ENCODE measurements around the gene VAC14.

The VAC14 gene

DNA sequence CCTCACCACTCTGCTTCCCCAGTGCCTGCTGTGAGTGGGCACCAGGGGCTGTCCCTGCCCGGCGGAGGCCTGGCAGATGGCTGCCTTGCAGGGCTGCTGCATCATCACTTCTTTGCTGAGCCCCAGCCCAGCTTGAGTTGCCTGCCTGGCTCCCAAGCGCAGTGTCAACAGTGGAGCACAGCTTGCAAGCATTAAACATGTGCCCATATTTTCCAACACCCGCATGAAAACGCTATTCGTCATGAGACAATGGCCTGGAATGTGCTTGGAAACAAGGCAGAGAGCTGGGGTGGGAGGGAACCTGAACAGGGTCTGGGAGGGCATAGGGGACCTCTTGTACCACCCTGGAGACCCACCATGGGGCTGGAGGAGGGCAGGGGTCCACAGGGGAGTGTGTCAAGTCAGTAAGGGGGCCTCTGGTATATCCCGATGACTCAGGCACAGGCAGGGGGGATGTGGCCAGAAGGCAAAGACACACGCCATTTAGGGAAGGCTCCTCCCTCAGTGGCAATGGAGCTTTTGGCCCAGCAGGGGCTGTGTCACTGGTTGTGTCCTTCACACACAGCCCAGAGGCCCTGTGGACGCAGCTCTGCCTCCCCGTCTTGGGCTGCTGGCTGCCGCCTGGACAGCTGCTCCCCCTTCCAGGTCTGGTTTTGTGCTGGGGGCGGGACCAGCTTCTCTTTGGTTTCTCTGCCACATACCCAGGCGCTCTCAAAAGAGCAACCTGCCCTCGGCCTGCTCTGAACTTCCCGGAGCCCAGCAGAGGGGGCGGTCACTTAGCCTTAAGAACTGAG, 97.7 kb downstream of the VAC14 start:
- DNase-seq, result no peak

DNA sequence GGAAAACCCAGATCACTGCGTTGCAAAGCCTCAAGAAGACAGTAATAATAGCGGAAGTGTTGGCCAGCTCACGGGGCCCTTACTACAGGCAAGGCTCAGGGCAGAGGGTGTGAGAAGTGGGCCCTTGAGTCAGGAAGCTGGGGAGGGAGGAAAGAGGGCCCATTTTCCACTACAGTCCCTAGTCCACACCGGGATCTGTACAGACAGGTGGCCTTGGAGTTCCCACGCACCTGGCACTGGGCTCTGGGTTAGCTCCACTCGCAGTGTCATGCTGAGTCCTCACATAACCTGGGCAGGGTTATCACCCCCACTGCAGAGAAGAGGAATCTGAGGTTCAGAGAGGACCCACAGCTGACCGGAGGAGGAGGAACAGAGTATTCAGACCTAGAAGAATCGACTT, 98.3 kb downstream of the VAC14 start:
- no peak for DNase-seq

DNA sequence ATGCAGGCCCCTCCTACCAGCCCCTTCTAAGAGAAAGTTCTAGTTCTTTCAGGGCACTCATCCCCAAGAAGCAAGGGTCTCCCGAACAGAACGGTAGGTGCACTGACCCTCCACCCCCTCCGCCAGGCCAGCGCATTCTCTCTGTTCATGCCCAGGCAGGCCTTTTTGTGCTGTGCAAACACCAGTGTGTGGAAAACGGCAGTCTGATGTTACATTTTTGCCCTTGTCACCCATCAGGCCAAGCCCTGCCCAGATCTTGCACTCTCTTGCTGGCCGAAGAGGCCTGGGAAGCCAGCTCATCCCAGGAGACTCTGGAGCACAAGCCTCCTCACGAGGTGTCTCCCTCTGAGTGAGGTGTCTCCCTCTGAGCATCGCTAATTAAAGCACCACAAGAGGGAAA, 99.0 kb downstream of the VAC14 start:
- no peak for DNase-seq

DNA sequence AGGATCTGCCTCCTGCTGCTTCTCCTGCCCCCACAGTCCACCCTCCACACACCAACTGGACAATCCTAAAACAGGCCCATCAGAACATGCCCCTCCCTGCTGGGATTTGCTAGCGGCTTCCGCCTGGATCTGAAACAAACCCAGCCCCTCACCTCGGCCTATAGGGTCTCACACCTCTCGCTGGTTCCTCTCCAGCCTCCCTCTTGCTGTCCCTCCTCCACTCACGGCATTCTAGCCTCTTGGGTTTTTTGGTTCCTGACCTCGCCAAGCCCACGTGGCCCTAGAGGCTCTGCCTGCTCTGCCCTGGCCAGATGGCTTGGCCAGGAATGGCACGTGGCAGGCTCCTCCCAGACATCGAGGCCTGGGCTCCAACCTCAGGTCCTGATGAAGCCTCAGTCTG, 99.4 kb downstream of the VAC14 start:
- DNase-seq, result no peak

DNA sequence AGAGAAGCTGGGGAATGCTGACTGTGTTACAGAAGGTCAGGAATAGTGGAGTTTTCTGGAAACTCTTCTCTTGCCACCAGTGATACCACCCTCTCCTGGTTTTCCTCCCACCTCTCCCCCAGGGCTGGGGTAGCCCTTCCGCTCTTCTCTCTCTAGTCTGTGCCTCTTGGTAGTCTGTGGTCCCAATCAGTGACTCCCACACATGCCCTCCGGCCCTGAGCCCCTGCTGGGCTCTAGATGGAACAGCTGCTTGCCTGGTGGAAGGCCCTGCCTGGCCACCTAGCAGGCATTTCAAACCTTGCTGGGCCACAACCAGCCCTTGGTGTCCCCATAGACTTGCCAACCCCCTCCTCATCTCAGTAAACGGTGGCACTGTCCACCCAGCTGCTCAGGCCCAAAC, 99.9 kb downstream of the VAC14 start:
- DNase-seq, result no peak

DNA sequence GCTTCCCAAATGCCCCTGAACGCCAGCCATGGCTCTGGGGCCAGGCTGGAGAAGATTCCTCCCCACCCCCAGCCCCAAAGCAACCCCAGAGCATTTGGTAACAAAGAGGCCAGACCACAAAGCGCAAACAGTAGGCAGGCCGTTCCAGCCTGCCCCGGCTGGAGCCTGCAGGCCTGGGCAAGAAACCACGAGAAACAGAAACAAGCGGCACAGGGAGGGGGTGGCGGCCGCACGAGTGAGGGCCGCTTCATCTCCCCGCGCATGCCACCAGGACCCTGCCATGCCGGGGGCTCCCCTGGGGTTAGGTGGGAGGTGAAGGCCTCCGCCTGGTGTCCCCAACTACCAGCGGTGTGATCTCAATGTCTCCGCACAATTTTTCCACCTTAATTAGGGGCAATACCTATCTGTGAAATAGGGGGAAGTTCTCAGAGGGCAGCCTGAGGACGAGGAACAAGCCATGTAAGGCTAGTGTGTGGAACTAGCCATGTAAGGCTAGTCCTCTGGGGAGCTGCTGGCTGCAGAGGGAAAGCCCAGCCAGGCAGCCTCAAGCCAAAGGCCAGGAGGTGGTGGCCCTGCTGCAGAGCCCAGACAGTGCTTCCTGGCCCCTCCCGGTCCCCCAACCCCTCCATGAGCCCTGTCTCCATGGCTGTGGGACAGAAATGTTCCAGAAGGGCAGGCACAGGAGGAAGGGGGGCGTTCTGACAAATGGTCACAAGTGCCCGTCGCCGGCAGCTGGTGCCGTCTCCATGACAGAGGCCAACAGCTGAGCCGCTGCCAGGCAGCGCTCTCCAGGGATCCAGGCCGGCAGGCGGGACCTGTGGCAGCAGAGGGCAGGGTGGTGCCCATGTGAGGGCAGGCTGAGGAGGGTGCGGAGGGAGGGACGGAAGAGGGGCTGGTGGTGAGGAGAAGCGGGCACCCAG, 100.6 kb downstream of the VAC14 start:
- no peak for DNase-seq

DNA sequence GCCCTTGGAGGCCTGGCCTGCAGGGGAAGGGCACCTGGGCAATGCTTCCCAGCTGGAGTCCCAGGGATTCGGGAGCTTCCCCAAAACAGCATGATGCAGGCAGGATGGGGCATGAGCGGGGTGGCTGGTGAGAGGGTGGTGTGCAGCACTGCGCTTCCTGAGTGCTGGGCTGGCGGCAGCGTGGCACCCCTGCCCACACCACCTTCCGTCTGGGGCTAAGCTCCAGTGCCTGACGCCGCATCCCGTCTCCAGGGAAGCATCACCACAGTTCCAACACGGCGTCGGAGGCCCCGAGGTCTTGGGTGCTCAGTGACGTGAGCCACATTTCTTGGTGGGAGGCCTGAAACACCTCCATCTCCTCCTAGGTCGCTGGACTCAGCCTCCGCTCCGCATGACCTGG, 101.3 kb downstream of the VAC14 start:
- DNase-seq, result no peak

DNA sequence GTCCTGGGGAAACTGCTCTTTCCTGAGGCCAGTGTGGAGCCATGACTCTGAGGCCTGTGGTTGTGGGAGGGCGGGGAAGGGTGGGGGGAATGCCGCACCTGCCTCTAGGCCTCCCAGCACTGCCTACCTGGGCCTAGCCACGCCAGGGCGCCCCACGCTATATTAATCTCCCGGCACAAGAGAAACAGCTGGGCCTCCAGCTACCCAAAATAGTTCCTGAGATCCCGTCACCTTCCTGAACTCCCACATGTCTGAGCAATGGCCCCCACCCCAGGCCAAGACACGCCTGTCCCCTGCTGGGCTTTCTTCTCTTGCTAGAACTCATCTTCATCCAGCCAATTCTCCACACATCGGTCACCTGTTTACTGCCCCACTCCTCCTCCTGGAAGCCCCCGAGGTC, 102.1 kb downstream of the VAC14 start:
- no peak for DNase-seq

DNA sequence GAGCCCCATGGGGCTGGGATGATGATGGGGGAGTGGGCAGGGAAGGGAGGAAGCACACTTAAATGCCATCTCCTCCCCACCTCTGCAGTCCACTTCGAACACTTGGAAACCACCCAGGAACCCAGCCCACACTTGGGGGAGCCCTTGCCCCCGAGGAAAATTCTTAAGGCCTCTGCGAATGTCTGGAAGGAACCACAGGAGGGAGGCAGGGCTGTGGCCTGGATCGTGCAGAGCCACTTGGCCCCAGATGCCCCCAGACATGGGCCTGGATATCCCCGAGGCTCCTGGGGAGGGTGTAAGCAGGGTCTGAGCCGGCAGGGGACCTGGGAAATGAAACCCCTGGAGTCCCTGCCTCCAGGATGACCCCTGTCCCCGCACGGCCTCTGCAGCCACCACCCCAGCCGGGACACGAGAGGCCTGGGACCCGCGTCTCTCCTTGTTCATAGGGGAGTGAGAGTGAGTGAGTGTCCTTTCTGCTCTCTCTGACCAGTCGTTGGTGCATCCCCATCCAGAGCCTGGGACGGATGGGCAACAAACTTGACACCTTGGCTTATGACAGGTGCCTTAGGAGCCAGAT, 103.3 kb downstream of the VAC14 start:
- DNase-seq, result no peak

DNA sequence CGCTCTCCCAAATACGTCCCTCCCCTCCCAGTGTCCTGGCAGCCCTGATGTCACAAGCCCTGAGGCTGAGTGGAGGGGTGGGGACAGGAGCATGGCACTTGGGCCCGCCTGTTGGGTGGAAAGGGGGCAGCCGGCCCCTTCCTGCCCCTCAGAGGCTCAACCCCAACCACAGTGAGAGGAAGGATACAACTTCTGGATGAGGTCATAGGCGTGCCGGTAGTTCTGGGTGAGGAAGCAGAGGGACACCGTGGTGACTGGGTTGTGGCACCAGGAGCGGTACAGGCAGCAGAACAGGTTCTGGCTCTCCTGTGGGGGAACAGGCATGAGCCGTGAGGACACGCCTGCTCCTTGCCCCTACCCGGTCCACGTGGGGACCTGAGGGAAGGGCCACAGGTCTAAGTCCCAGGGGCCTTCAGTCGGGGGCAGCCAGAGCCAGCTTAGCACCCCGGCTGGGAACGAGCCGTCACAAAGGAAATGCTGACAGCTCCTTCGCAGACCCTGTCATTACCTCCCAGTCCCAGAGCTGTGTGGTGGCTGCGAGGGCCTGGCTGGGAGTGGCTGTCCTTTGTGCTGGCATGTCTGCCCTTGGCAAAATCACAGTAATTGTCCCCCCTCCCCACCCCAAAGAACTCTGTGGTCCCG, 103.9 kb downstream of the VAC14 start:
- DNase-seq, result no peak

DNA sequence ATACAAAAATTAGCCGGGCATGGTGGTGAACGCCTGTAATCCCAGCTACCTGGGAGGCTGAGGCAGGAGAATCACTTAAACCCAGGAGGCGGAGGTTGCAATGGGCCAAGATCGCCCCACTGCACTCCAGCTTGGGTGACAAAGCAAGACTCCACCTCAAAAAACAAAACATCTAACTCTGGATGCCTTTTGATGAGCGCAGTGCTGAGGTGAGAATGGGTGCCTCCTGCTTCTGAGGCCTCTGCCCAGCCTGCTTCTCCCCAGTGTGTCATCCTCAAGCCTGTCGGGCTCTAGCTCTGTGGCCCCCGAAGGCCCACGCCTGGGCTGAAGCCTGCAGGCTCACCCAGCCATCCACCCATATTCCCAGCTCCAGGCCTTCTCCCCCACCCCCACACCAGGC, 104.6 kb downstream of the VAC14 start:
- no peak for DNase-seq

DNA sequence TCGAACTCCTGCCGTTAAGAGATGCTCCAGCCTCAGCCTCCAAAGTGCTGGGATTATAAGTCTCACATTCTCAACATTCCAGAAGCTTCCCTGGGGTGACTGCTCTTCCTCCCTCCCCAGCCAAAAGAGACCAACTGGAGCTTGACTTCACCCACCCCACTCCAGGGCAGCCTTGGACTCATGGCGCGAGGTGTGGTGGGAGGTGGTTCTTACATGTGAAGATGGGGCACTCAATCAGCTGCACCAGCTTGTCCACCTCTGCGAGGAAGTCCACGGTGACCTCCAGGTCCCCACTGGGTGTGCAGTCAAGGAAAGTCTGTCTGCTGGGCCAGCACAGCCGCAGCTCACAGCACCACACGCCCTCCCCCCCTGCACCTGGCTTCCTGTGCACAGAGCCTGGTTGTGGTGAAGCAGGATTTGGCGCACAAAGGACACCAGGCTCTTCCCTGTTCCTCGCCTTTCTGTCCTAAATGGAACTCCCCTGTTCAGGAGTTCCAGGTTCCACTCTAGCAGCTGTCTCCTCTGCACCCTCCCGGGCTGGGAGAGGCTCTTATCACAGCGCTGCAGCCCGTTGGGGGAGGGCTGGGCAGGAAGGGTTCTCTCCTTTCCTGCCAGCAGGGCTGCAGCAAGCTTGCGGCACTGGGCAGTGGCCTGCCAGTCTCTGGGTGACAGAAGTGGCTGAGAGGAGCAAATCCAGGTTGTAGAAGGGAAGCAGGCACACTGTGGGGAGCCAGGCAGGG, 105.5 kb downstream of the VAC14 start:
- DNase-seq, result no peak

DNA sequence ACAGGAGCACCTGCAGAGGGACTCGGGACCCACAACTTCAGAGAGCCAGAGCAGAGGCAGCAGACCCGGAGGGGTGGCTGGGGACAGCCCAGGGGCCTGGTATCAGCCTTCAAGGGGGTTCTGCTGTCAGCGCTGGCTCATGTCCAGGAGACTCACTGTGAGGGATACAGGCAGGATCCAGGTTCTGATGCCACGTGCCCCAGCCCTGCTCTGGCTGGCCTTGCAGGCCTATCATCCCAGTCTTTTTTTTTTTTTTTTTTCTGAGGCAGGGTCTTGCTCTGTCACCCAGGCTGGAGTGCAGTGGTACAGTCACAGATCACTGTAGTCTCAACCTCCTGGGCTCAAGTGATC, 106.1 kb downstream of the VAC14 start:
- no peak for DNase-seq

DNA sequence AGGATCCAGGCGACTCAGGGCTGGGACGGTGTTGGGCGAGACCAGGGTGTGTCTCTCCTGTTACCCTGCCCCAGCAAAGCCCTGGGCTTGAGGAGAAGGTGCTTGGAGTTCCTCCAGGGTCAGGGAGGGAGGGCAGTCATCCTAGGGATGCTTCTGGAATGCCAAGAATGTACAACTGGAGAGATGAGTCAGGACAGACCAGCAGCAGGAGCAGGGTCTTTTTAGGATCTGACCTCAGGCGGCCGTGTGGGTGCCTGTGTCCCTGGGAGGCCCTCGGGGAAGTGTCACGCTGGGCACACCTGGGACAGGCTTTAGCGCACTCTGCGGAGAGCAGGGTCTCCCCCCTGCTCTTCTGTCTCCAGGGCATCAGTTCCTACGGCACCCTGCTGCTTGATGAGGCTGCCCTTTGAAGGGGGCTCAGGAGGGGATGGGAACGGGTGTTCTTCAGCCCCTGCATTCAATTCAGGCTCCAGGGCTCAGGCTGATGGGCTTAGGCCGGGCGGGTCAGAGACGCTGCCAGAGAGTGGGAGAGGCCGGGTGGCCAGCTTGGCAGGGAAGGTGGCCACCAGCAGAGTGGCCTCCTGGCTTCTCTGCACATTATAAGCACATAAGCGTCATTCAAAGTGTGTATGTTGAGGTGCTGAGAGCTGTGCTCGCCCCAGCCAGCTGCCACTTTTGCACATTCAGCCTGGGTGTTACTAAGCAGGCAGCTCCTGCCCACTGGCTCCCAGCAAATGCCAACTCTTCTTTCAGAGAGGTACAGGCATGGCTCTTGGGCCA, 106.7 kb downstream of the VAC14 start:
- no peak for DNase-seq

DNA sequence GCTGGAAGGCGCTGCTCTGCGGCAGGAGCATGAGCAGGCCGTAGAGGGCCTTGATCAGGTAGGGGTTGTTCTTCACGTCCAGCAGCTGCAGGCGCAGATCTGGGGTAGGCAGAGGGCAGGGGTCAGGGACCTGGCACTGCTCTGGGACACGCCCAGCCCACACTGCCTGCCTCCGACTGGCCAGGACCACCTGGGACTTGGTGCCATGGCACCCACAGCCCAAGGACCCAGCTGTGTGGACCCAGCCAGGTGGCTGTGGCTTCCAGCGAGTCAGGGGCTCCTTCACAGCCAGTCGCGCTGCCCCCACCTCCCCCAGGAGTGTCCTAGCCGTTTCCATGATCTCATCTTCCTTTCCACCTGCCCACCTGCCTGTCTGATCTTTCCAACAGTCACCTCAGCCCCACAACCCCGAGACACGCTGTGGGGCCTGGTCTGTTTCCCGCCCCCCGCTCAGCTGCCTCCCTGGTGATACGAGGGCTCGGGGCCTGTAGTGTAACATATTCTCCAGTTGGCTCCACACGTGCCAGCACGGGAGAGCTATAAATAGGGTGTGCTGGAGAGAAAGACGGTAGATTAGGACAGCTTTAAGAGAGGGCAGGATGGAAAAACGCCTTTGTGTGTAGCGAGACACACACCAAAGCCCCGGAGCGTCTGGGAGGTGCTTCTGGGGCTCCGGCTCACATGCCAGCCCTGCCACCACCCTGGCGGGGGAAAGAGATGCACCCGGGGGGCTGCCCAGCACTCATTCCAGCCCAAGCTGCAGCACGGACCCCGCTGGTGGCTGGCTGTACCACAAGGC, 107.9 kb downstream of the VAC14 start:
- DNase-seq, result no peak

DNA sequence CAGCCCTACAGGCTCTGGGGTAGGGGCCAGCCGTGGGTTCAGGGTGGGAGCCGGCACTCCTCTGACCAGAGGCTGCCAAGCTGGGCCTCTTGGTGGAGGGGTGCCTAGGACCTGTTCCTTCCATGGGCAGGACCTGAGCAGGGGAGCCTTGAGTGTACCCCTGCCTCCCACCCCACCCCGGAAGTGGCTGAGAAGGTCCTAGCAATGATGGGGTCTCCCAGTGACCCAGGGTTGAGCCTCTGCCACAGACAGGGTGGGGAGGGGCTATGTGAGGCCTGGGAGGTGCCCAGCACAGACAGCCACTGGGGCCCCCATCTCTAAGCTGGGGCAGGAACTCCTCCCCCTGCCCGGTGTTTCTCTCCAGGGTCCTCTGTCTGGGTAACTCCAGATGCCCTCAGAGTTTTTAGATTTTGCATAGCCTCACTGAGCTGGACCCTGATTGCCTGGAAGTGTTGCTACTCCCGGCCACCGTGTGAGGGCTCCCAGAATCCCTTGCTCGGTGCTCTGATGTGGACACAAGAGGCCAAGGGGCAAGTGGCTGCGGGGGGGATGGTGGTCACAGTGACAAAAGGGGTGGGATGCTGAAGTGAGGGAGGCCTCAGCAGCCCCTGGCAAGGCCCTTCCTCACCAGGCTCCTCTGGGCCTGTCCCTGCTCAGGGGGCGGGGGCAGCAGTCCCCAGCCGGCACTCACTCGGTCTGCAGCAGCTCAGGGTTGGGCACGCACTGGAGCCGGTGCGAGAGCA, 108.7 kb downstream of the VAC14 start:
- DNase-seq, result no peak

DNA sequence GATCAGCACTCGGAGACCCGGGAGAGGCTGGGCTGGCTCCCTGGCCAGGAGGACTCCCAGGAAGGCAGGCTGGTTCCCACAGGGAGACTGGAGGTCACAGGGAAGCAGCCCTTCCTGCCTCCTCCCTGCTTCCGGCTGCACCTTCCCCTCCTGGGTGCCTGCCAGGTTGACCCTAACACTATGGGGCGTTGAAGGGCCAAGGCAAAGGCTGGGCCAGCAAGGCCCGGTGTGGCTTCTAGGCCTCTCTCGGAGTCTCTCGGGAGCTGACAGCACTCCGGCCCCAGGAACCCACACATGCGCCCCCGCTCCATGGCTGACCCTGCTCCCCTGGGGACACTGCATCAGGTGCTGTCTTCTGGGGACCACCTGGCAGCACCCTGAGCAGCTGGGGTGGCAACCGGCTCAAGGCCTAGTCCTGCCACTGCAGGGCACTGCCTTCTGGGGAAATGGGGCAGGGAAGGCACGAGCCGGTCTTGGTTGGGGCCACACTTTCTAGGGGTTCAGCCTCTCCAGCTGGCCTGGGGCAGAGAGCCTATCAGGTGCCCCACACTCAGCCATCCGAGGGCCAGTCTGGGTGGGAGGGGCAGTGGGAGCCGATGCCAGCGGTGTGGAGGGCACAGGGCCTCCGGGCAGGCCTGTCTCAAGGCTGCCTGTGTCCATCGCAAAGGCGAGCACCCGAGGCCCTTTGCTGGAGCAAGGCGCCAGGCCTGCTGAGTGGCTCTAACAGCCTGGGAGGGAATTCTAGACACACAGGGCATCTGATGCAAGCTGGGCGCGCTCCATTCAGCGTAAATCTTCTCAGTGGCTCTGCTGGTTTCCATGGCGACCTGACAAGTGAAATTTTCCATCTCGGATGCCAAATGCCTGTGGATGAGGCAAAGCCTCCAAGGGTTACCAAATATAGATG, 109.5 kb downstream of the VAC14 start:
- no peak for DNase-seq

DNA sequence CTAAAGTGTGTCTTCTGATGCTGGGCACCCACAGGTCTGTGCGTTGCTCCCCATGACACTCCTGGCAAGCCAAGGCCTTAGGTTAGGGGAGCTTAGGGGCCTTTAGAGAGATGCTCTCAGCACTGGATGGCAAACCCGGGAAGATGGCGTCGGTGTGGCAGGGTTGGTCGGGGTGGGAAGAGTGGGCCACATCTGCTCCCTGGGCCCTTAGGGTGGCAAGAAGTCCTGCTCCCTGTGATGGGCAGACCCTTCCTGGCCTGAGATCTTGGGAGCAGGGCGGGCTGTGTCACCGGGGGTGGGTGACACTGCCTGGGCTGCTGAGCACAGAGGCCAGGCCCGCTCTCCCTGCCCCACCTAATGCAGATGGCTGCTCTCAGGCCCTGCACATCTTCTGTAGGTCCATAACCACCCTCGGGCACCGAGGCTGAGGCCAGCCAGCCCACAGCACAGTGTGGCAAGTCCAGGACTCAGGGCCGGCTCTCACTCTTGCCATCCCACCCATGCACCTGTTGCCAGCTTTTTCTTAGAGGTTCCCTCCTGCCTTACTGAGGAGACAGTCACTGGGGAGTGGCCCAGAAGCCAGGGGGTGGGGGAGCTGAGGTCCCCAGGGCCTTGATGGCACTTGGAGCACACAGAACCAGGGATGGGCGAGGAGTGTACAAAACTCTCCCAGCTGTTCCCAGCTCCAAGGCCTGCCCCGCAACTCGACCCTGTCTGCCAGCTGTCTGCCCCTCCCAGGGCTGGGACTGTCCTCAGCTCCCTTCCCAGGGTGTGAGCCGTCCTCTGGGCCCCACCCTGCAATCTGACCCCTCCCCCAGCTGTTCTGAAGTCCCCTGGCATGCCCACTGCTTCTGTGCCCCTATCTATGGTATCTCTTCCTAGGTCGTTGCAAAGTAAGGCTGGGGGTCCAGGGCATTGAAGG, 110.7 kb downstream of the VAC14 start:
- DNase-seq, result no peak

Data from NCI-H2029 treated with DMSO at 0.1 percent for 48 hours (cell line).